ENCODE data around the gene PIGU.

Gene PIGU

DNA sequence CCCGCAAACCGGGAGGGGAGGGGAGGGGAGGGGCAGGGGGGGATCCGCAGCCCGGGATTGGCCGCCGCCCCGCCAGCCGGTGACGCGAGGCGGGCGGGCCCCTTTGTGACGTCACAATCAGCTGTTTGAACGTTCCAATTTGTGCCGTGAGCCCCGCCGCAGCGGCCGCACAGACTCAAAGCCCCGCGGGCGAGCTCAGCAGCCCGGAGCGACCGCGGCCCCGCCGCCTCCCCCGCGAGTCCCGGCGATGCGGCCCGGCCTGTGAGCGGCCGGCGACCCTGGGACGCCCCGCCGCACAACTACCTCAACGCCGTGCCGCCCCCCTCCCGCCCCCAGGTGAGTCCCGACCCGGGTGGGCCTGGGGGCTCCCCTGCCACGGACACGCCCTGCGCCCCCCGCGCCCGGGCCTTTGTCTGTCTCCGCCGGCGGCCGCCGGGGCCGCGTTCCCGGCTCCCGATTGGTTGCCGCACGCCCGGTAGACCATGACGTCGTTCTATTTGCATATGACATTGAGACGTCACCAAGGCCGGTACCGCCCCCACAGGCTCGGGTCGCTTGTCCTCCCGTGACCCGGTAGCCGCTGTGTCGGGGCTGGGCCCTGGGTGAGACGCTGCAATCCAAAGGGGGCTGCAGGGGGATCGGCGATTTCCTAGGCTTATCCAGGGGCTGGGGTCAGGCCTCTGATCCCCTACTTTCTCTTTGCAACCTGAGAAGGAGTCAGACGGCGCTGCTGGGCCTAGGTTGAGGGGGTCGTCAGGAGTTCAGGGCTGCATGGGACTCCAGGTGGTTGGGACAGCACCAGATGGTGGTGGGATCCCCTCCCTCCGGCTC lies 27.5 kb upstream of the PIGU start, which contains the start of gene TP53INP2:
TSS of gene TP53INP2 (plus strand) at position 168 of the 831 bp plus-strand sequence. CDS start 4,396 bp downstream, outside the sequence.
- Histone ChIP-seq H3K4me3 (ENCODE audit: low read length) (peak within 1 kb of the TSS; percentile 98), H3K27me3 (ENCODE audit: control insufficient read depth, insufficient read depth, low read length) (no peaks in the 10 kb centered on the region), H3K9ac (ENCODE audit: low read length) (peak within 1 kb of the TSS; percentile 95), H3K4me1 (ENCODE audit: control insufficient read depth, insufficient read depth, low read length) (peaks cover 10% of the 10 kb centered on the region), H3K36me3 (ENCODE audit: control insufficient read depth, insufficient read depth, low read length) (no peaks in the 10 kb centered on the region), H3K27ac (ENCODE audit: low read depth, low read length) (peak within 1 kb of the TSS; percentile 100)

GRCh38 chr20:34703424-34704176 lies 26.7 kb upstream of the PIGU start:
- Histone ChIP-seq H3K36me3 (ENCODE audit: control insufficient read depth, insufficient read depth, low read length) (no peaks in the 10 kb centered on the region), H3K9ac (ENCODE audit: low read length) (peak overlapping the region; percentile 95), H3K4me3 (ENCODE audit: low read length) (peak overlapping the region; percentile 98), H3K27me3 (ENCODE audit: control insufficient read depth, insufficient read depth, low read length) (no peaks in the 10 kb centered on the region), H3K27ac (ENCODE audit: low read depth, low read length) (peak overlapping the region; percentile 100), H3K4me1 (ENCODE audit: control insufficient read depth, insufficient read depth, low read length) (peaks cover 10% of the 10 kb centered on the region)

DNA sequence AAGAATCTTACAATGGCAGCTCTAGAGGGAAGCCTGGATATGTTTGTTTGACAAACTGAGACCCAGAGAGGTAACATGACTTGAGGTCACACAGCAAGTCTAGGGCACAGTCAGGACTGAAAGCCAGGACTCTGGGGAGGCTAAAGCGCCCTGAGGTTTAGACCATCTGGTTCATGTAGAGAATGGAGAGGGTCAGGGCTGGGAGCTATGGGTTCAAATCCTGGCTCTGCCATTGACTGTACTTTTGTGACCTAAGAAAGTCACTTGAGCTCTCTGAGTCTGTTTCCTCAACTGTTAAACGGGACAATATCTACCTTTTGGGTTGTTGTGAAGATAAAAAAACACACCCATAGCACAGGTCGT lies 26.1 kb upstream of the PIGU start:
- H3K4me3 ChIP-seq (ENCODE audit: low read length): peak overlapping the region; percentile 98
- H3K27ac ChIP-seq (ENCODE audit: low read depth, low read length): no peak overlapping the region
- H3K4me1 ChIP-seq (ENCODE audit: control insufficient read depth, insufficient read depth, low read length): peaks cover 10% of the 10 kb centered on the region
- no peaks in the 10 kb centered on the region for H3K36me3 ChIP-seq (ENCODE audit: control insufficient read depth, insufficient read depth, low read length)
- no peaks in the 10 kb centered on the region for H3K27me3 ChIP-seq (ENCODE audit: control insufficient read depth, insufficient read depth, low read length)
- H3K9ac ChIP-seq (ENCODE audit: low read length): no peak overlapping the region

DNA sequence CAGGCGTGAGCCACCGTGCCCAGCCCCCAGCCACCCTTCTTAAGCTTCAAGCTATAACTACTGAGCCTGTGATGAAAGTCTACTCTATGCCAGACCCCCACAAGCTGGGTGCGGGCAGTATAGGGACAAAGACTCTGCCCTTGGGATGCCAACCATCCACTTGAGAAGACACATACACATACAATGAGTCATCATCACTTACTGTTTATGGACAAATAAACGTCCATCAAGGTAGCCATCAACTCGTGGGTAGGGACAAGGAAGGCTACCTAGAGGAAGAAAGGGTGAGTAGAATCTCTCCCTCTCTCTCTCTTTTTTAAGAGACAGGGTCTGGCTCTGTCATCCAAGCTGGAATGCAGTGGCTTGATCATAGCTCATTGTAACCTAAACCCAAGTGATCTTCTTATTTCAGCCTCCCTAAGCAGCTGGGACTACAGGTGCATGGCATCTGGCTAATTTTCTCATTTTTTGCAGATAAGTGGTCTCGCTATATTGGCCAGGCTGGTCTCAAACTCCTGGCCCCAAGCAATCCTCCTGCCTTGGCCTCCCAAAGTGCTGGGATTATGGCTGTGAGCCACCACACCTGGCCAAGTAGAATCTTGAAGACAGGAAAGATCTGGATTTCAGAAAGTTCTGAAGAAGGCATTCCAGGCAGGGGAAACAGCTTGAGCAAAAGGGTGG lies 24.7 kb upstream of the PIGU start:
- Histone ChIP-seq H3K27me3 (ENCODE audit: control insufficient read depth, insufficient read depth, low read length) (no peaks in the 10 kb centered on the region), H3K4me1 (ENCODE audit: control insufficient read depth, insufficient read depth, low read length) (peaks cover 10% of the 10 kb centered on the region), H3K27ac (ENCODE audit: low read depth, low read length) (no peak overlapping the region), H3K9ac (ENCODE audit: low read length) (no peak overlapping the region), H3K4me3 (ENCODE audit: low read length) (no peak overlapping the region), H3K36me3 (ENCODE audit: control insufficient read depth, insufficient read depth, low read length) (no peaks in the 10 kb centered on the region)

GRCh38 chr20:34693414-34693813 lies 16.5 kb upstream of the PIGU start:
- Histone ChIP-seq H3K9ac (ENCODE audit: low read length) (no peak overlapping the region), H3K36me3 (ENCODE audit: control insufficient read depth, insufficient read depth, low read length) (no peaks in the 10 kb centered on the region), H3K4me3 (ENCODE audit: low read length) (no peak overlapping the region), H3K27ac (ENCODE audit: low read depth, low read length) (no peak overlapping the region), H3K27me3 (ENCODE audit: control insufficient read depth, insufficient read depth, low read length) (no peaks in the 10 kb centered on the region), H3K4me1 (ENCODE audit: control insufficient read depth, insufficient read depth, low read length) (no peaks in the 10 kb centered on the region)

- Histone ChIP-seq H3K27ac (ENCODE audit: low read depth, low read length) (no peak overlapping the region), H3K27me3 (ENCODE audit: control insufficient read depth, insufficient read depth, low read length) (no peaks in the 10 kb centered on the region), H3K4me1 (ENCODE audit: control insufficient read depth, insufficient read depth, low read length) (no peaks in the 10 kb centered on the region), H3K4me3 (ENCODE audit: low read length) (no peak overlapping the region), H3K36me3 (ENCODE audit: control insufficient read depth, insufficient read depth, low read length) (no peaks in the 10 kb centered on the region), H3K9ac (ENCODE audit: low read length) (no peak overlapping the region)
These were observed 14.9 kb upstream of the PIGU start for GRCh38 chr20:34691838-34692237.

- no peak overlapping the region for H3K4me3 ChIP-seq (ENCODE audit: low read length)
- no peak overlapping the region for H3K9ac ChIP-seq (ENCODE audit: low read length)
- no peaks in the 10 kb centered on the region for H3K27me3 ChIP-seq (ENCODE audit: control insufficient read depth, insufficient read depth, low read length)
- no peak overlapping the region for H3K27ac ChIP-seq (ENCODE audit: low read depth, low read length)
- H3K4me1 ChIP-seq (ENCODE audit: control insufficient read depth, insufficient read depth, low read length): no peaks in the 10 kb centered on the region
- H3K36me3 ChIP-seq (ENCODE audit: control insufficient read depth, insufficient read depth, low read length): no peaks in the 10 kb centered on the region
These were observed 12.6 kb upstream of the PIGU start for GRCh38 chr20:34689486-34689885.

DNA sequence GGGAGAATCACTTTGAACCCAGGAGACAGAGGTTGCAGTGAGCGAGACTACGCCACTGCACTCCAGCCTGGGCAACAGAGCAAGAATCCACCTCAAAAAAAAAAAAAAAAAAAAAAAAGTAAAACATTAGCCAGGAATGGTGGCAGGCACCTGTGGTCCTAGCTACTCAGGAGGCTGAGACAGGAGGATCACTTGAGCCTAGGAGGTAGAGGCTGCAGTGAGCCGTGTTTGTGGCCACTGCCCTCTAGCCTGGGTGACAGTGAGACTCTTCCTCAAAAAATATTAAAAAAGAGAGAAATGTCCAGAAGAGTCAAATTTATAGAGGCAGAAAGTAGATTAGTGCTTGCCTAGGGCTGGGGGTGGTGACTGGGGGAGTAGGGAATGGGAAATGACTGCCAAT lies 6.8 kb upstream of the PIGU start:
- Histone ChIP-seq H3K4me3 (ENCODE audit: low read length) (no peak overlapping the region), H3K36me3 (ENCODE audit: control insufficient read depth, insufficient read depth, low read length) (no peaks in the 10 kb centered on the region), H3K4me1 (ENCODE audit: control insufficient read depth, insufficient read depth, low read length) (no peaks in the 10 kb centered on the region), H3K27ac (ENCODE audit: low read depth, low read length) (no peak overlapping the region), H3K9ac (ENCODE audit: low read length) (no peak overlapping the region), H3K27me3 (ENCODE audit: control insufficient read depth, insufficient read depth, low read length) (no peaks in the 10 kb centered on the region)

GRCh38 chr20:34680586-34681175 lies 3.8 kb upstream of the PIGU start:
- H3K27me3 ChIP-seq (ENCODE audit: control insufficient read depth, insufficient read depth, low read length): no peaks in the 10 kb centered on the region
- H3K36me3 ChIP-seq (ENCODE audit: control insufficient read depth, insufficient read depth, low read length): no peaks in the 10 kb centered on the region
- no peak overlapping the region for H3K4me3 ChIP-seq (ENCODE audit: low read length)
- H3K27ac ChIP-seq (ENCODE audit: low read depth, low read length): no peak overlapping the region
- no peak overlapping the region for H3K9ac ChIP-seq (ENCODE audit: low read length)
- H3K4me1 ChIP-seq (ENCODE audit: control insufficient read depth, insufficient read depth, low read length): peaks cover 4% of the 10 kb centered on the region

DNA sequence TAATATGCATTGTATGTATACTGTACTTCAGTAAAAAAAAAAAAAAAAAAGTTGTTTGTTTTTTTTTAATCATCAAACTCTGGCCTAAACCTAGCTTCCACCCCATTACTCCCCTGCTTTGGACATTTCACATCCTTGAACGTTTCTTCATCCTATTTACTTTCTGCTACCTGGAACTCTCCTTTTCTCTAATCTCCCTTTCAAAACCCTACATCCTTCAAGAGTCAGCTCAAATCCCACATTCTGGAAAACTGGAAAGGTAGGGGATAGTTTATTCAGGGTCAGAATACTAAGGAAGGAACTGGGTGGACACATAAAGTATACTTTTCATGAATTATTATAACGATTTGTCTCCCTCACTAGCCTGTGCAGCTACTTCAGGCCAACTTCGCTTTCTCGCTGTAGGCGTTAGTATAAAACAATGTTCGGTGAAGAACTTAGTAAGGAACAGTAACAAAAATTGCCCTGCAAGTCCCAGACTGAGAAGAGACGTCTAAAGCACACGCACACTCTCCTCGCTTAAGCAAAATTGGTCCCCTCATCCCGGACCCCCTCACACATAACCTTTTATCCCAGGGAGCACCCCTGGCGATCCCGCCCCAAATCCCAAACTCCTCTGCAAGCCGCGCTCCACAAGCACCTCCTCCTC lies 775 bp downstream of the PIGU start:
- H3K27me3 ChIP-seq (ENCODE audit: control insufficient read depth, insufficient read depth, low read length): no peaks in the 10 kb centered on the region
- H3K4me3 ChIP-seq (ENCODE audit: low read length): peak overlapping the region; percentile 78
- no peaks in the 10 kb centered on the region for H3K36me3 ChIP-seq (ENCODE audit: control insufficient read depth, insufficient read depth, low read length)
- peak overlapping the region; percentile 71 for H3K27ac ChIP-seq (ENCODE audit: low read depth, low read length)
- H3K9ac ChIP-seq (ENCODE audit: low read length): no peak overlapping the region
- peaks cover 4% of the 10 kb centered on the region for H3K4me1 ChIP-seq (ENCODE audit: control insufficient read depth, insufficient read depth, low read length)

DNA sequence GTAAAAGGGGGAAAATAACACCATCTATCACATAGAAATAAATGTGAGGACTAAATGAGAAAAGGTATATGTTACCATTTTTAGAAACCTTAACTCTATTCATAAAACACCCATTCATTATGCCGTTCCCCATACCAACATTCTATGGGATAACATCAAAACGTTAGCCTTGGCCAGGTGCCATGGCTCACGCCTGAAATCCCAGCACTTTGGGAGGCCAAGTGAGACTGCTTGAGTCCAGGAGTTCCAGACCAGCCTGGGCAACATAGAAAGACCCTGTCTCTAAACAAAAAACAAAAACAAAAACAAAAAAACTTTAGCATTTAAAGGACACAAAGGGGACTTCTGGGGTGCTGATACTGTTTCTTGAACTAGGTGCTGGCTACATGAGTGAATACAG lies 1.3 kb downstream of the PIGU start:
- peaks cover 4% of the 10 kb centered on the region for H3K4me1 ChIP-seq (ENCODE audit: control insufficient read depth, insufficient read depth, low read length)
- no peak overlapping the region for H3K9ac ChIP-seq (ENCODE audit: low read length)
- H3K27me3 ChIP-seq (ENCODE audit: control insufficient read depth, insufficient read depth, low read length): no peaks in the 10 kb centered on the region
- no peak overlapping the region for H3K27ac ChIP-seq (ENCODE audit: low read depth, low read length)
- H3K36me3 ChIP-seq (ENCODE audit: control insufficient read depth, insufficient read depth, low read length): no peaks in the 10 kb centered on the region
- H3K4me3 ChIP-seq (ENCODE audit: low read length): no peak overlapping the region

DNA sequence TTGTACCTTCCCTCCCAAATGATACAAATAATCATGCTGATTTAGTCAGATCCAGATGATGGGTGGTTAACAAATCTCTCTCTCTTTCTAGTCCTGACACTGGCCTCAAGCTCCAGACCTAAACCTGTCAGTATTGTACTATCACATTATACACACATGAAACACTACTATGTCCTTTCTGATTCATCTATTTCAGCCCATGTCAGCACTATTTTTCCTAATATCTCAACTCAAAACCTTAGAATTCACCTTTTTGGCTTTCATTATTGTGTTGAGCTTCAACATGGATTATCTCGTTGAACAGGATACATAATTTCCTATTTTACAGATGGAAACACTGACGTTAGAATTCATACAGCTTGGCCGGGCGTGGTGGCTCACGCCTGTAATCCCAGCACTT lies 3.5 kb downstream of the PIGU start:
- Histone ChIP-seq H3K27me3 (ENCODE audit: control insufficient read depth, insufficient read depth, low read length) (no peaks in the 10 kb centered on the region), H3K4me3 (ENCODE audit: low read length) (no peak overlapping the region), H3K27ac (ENCODE audit: low read depth, low read length) (no peak overlapping the region), H3K36me3 (ENCODE audit: control insufficient read depth, insufficient read depth, low read length) (no peaks in the 10 kb centered on the region), H3K9ac (ENCODE audit: low read length) (no peak overlapping the region), H3K4me1 (ENCODE audit: control insufficient read depth, insufficient read depth, low read length) (peaks cover 4% of the 10 kb centered on the region)
